Measurements from ENCODE around the gene PIP5K1B. TPM values are rescaled to one million over a fixed set of nuclear protein-coding genes. Genes with fewer than 3 reads are reported as not detected.

Gene PIP5K1B
- total RNA-seq, 1 experiment from 2014 or later = 2.5 TPM

DNA sequence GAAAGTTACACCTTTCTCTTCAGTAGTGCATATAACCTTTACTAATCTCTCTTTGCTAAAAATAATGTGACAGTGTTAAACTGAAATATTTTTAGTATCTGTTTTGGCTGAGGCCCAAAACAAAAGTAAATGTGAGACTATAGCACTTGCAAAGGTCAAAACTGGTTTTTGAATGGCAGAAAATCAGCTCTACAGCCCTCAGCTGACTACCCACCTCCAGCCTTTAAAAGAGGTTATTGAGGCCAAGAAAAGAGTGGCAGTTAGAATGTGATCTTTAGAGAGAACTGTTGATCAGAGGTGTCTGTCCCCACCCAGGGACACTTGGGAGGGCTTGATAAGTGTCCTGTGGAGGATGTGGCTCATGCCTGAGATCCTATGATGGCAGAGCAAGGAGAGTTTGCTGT lies 278.0 kb downstream of the PIP5K1B start:
- H3K14ac ChIP-seq (ENCODE audit: insufficient read depth, low read length) = 0 out of 2 replicates have a peak overlapping the region, but pooled peaks have one; percentile 40
- H3K4me1 Mint-ChIP-seq = peaks cover 24 to 27% of the 10 kb centered on the region in 2 experiments
- H3K36me3 Mint-ChIP-seq (ENCODE audit: insufficient read depth in 1 of 3, low read depth in 3 of 3) = peaks cover 0 to 3% (median 2%) of the 10 kb centered on the region in 3 experiments; a peak in 1 of 7 replicates
- no peak overlapping the region for H3K18ac ChIP-seq (ENCODE audit: insufficient read length, low read depth, low read length)
- no peak overlapping the region for H3T11ph ChIP-seq (ENCODE audit: low read length)
- no peaks in the 10 kb centered on the region for H3K27me3 Mint-ChIP-seq (ENCODE audit: low read depth)
- no peak overlapping the region for H3K27ac Mint-ChIP-seq
- no peak overlapping the region for H3K4me3 Mint-ChIP-seq
- no peaks in the 10 kb centered on the region for H3K79me1 ChIP-seq (ENCODE audit: insufficient read depth, low read depth, low read length, poor library complexity, severe bottlenecking)
- H2BK12ac ChIP-seq (ENCODE audit: insufficient read length, low read depth, low read length) = no peak overlapping the region
- H2AFZ ChIP-seq (ENCODE audit: low read length) = no peak overlapping the region
- no peak overlapping the region for H3K9ac ChIP-seq (ENCODE audit: extremely low read depth, insufficient read length, low read length)
- no peaks in the 10 kb centered on the region for H3K9me3 ChIP-seq (ENCODE audit: control insufficient read depth, low read depth, low read length)
- no peak overlapping the region for H4K8ac ChIP-seq (replicated peaks; ENCODE audit: insufficient read length, low read depth, low read length)
- H3K79me2 ChIP-seq (ENCODE audit: insufficient read depth, low read length) = no peaks in the 10 kb centered on the region
- no peak overlapping the region for H2BK120ac ChIP-seq (ENCODE audit: low read depth, low read length, poor library complexity, severe bottlenecking)
- TF ChIP-seq, protein P1, sequence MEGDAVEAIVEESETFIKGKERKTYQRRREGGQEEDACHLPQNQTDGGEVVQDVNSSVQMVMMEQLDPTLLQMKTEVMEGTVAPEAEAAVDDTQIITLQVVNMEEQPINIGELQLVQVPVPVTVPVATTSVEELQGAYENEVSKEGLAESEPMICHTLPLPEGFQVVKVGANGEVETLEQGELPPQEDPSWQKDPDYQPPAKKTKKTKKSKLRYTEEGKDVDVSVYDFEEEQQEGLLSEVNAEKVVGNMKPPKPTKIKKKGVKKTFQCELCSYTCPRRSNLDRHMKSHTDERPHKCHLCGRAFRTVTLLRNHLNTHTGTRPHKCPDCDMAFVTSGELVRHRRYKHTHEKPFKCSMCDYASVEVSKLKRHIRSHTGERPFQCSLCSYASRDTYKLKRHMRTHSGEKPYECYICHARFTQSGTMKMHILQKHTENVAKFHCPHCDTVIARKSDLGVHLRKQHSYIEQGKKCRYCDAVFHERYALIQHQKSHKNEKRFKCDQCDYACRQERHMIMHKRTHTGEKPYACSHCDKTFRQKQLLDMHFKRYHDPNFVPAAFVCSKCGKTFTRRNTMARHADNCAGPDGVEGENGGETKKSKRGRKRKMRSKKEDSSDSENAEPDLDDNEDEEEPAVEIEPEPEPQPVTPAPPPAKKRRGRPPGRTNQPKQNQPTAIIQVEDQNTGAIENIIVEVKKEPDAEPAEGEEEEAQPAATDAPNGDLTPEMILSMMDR (conservative IDR thresholded peaks at IDR 0.05) = no peak
- no peak overlapping the region for H3K56ac ChIP-seq (ENCODE audit: insufficient read length, low read depth, low read length)
- no peak overlapping the region for H2AK5ac ChIP-seq (ENCODE audit: insufficient read length, low read length)
- H4K5ac ChIP-seq (ENCODE audit: insufficient read length, low read depth, low read length) = no peak overlapping the region
- H3K4me1 ChIP-seq (ENCODE audit: insufficient read depth, low read length) = peaks cover 9% of the 10 kb centered on the region; the same call in 1 of the 2 replicates
- H3K27ac ChIP-seq (ENCODE audit: insufficient read length, low read depth, low read length) = no peak overlapping the region
- no peak overlapping the region for H2BK5ac ChIP-seq (ENCODE audit: insufficient read length, low read length)
- H3K9me3 Mint-ChIP-seq = peaks cover 0 to 1% of the 10 kb centered on the region in 2 experiments; a peak in 2 of 5 replicates
- H3K23me2 ChIP-seq (ENCODE audit: insufficient read length, low read depth, low read length, poor library complexity, severe bottlenecking) = no peaks in the 10 kb centered on the region
- no peak overlapping the region for H3K4ac ChIP-seq (ENCODE audit: low read depth, low read length)
- no peak overlapping the region for H3K4me2 ChIP-seq (ENCODE audit: insufficient read depth, insufficient read length, low read length)
- no peaks in the 10 kb centered on the region for H3K27me3 ChIP-seq (ENCODE audit: insufficient read depth, low read length)
- DNase-seq = no peak
- H2BK15ac ChIP-seq (ENCODE audit: low read depth, low read length) = no peak overlapping the region
- H4K20me1 ChIP-seq (ENCODE audit: control insufficient read depth, insufficient read depth, insufficient read length) = no peaks in the 10 kb centered on the region
- no peak overlapping the region for H3K23ac ChIP-seq (ENCODE audit: insufficient read length, low read depth, low read length)
- no peak overlapping the region for H2BK20ac ChIP-seq (ENCODE audit: low read depth, low read length, poor library complexity, severe bottlenecking)
- H4K91ac ChIP-seq (ENCODE audit: insufficient read length, low read depth, low read length) = no peak overlapping the region
